ENCODE results near the gene HYI. TPM values are rescaled to one million over a fixed set of nuclear protein-coding genes. Genes with fewer than 3 reads are reported as not detected.

HYI gene
- total and polyA plus RNA-seq, 2 experiments from 2014 or later = 14.3 to 18.9 TPM

DNA sequence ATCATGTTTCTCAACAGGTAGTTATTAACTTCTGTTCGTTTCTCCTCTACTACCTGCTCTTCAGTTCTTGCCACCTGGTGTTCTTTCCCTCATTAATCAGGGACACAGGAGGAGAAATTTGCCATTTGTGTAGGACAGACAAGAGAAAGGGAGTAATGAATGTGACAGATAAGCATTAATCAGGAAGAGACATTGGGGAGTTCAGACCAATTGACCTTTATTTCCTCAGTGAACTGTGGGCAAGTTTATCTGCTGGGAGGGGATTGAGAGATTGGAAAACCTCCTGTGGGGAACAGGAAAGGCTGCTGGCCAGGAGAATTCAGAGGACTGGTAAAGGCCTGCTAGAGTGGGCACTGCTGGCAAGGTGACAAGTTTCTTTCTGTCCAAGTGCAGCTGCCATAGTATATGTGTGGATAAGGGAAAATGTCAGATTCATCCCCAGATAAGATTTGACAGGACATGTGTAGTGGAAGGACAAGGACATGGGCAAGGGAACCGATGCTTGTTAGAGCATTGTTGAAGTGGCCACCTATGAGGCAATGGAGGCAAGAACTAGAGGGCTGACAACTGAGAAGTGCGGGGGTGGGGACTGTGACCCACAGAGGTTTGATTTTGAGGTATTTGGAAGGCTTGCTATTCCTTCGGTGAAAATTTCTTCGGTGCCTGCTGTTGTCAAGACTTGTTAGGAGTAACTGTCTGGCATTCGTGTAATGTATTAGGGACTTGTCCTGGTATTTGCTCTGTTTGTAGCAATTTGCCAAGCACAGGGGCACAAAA is 51.5 kb downstream of the HYI start (continued):
- TF ChIP-seq, protein P1, sequence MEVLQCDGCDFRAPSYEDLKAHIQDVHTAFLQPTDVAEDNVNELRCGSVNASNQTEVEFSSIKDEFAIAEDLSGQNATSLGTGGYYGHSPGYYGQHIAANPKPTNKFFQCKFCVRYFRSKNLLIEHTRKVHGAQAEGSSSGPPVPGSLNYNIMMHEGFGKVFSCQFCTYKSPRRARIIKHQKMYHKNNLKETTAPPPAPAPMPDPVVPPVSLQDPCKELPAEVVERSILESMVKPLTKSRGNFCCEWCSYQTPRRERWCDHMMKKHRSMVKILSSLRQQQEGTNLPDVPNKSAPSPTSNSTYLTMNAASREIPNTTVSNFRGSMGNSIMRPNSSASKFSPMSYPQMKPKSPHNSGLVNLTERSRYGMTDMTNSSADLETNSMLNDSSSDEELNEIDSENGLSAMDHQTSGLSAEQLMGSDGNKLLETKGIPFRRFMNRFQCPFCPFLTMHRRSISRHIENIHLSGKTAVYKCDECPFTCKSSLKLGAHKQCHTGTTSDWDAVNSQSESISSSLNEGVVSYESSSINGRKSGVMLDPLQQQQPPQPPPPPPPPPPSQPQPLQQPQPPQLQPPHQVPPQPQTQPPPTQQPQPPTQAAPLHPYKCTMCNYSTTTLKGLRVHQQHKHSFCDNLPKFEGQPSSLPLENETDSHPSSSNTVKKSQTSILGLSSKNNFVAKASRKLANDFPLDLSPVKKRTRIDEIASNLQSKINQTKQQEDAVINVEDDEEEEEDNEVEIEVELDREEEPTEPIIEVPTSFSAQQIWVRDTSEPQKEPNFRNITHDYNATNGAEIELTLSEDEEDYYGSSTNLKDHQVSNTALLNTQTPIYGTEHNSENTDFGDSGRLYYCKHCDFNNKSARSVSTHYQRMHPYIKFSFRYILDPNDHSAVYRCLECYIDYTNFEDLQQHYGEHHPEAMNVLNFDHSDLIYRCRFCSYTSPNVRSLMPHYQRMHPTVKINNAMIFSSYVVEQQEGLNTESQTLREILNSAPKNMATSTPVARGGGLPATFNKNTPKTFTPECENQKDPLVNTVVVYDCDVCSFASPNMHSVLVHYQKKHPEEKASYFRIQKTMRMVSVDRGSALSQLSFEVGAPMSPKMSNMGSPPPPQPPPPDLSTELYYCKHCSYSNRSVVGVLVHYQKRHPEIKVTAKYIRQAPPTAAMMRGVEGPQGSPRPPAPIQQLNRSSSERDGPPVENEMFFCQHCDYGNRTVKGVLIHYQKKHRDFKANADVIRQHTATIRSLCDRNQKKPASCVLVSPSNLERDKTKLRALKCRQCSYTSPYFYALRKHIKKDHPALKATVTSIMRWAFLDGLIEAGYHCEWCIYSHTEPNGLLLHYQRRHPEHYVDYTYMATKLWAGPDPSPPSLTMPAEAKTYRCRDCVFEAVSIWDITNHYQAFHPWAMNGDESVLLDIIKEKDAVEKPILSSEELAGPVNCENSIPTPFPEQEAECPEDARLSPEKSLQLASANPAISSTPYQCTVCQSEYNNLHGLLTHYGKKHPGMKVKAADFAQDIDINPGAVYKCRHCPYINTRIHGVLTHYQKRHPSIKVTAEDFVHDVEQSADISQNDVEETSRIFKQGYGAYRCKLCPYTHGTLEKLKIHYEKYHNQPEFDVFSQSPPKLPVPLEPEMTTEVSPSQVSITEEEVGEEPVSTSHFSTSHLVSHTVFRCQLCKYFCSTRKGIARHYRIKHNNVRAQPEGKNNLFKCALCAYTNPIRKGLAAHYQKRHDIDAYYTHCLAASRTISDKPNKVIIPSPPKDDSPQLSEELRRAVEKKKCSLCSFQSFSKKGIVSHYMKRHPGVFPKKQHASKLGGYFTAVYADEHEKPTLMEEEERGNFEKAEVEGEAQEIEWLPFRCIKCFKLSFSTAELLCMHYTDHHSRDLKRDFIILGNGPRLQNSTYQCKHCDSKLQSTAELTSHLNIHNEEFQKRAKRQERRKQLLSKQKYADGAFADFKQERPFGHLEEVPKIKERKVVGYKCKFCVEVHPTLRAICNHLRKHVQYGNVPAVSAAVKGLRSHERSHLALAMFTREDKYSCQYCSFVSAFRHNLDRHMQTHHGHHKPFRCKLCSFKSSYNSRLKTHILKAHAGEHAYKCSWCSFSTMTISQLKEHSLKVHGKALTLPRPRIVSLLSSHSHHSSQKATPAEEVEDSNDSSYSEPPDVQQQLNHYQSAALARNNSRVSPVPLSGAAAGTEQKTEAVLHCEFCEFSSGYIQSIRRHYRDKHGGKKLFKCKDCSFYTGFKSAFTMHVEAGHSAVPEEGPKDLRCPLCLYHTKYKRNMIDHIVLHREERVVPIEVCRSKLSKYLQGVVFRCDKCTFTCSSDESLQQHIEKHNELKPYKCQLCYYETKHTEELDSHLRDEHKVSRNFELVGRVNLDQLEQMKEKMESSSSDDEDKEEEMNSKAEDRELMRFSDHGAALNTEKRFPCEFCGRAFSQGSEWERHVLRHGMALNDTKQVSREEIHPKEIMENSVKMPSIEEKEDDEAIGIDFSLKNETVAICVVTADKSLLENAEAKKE (CRISPR knock-in tag; IDR thresholded peaks at IDR 0.05) = no peak
- TF ChIP-seq EZH2phosphoT487 (IDR thresholded peaks at IDR 0.05; ENCODE audit: unreplicated experiment) = no peak
- TF ChIP-seq, protein P2, sequence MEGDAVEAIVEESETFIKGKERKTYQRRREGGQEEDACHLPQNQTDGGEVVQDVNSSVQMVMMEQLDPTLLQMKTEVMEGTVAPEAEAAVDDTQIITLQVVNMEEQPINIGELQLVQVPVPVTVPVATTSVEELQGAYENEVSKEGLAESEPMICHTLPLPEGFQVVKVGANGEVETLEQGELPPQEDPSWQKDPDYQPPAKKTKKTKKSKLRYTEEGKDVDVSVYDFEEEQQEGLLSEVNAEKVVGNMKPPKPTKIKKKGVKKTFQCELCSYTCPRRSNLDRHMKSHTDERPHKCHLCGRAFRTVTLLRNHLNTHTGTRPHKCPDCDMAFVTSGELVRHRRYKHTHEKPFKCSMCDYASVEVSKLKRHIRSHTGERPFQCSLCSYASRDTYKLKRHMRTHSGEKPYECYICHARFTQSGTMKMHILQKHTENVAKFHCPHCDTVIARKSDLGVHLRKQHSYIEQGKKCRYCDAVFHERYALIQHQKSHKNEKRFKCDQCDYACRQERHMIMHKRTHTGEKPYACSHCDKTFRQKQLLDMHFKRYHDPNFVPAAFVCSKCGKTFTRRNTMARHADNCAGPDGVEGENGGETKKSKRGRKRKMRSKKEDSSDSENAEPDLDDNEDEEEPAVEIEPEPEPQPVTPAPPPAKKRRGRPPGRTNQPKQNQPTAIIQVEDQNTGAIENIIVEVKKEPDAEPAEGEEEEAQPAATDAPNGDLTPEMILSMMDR (conservative IDR thresholded peaks at IDR 0.05; ENCODE audit: low read depth in 2 of 2) = no peak
- TF ChIP-seq, protein P3, sequence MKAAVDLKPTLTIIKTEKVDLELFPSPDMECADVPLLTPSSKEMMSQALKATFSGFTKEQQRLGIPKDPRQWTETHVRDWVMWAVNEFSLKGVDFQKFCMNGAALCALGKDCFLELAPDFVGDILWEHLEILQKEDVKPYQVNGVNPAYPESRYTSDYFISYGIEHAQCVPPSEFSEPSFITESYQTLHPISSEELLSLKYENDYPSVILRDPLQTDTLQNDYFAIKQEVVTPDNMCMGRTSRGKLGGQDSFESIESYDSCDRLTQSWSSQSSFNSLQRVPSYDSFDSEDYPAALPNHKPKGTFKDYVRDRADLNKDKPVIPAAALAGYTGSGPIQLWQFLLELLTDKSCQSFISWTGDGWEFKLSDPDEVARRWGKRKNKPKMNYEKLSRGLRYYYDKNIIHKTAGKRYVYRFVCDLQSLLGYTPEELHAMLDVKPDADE (IDR thresholded peaks at IDR 0.05) = no peak

Small RNA genes lying within 50 kb of the gene (microRNA-seq; reads per million reads assigned to microRNA genes)
- gene MIR6735 = not detected

Small RNA genes lying within 50 kb of the gene (small RNA-seq; reads per million reads assigned to genes)
- not detected for gene MIR6735 (ENCODE audit: low replicate concordance)

Other genes starting within 250 kb of the HYI start
- gene TMEM125, start 183.9 kb downstream of the HYI start, total RNA-seq (2014; rRNA removed; shearing (Covaris generic)) = 31.4 and 39.3 TPM in 2 replicates
- gene TMEM125, start 183.9 kb downstream of the HYI start, polyA plus RNA-seq (2016; fragmentation: Nextera tagmentation; extraction: Ambion mirVana) = 16.2 and 16.8 TPM in 2 replicates
- gene C1orf210, start 168.3 kb downstream of the HYI start, total RNA-seq (2014; rRNA removed; shearing (Covaris generic)) = 13.5 and 17.1 TPM in 2 replicates
- gene C1orf210, start 168.3 kb downstream of the HYI start, polyA plus RNA-seq (2016; fragmentation: Nextera tagmentation; extraction: Ambion mirVana) = 9.3 and 10.3 TPM in 2 replicates
- gene TIE1, start 152.9 kb downstream of the HYI start, total RNA-seq (2014; rRNA removed; shearing (Covaris generic)) = 1.5 and 2.3 TPM in 2 replicates
- gene TIE1, start 152.9 kb downstream of the HYI start, polyA plus RNA-seq (2016; fragmentation: Nextera tagmentation; extraction: Ambion mirVana) = 0.37 TPM in 2 replicates
- not detected in 2 replicates for gene MPL, start 116.1 kb downstream of the HYI start, total RNA-seq (2014; rRNA removed; shearing (Covaris generic))
- 0.54 TPM in 1 of 2 replicates, not detected in the other for gene MPL, start 116.1 kb downstream of the HYI start, polyA plus RNA-seq (2016; fragmentation: Nextera tagmentation; extraction: Ambion mirVana)
- gene CDC20, start 95.0 kb downstream of the HYI start, total RNA-seq (2014; rRNA removed; shearing (Covaris generic)) = 244 and 252 TPM in 2 replicates
- gene CDC20, start 95.0 kb downstream of the HYI start, polyA plus RNA-seq (2016; fragmentation: Nextera tagmentation; extraction: Ambion mirVana) = 207 and 226 TPM in 2 replicates
- gene ELOVL1, start 85.9 kb downstream of the HYI start, total RNA-seq (2014; rRNA removed; shearing (Covaris generic)) = 15.7 and 16.7 TPM in 2 replicates
- 23.0 and 23.3 TPM in 2 replicates for gene ELOVL1, start 85.9 kb downstream of the HYI start, polyA plus RNA-seq (2016; fragmentation: Nextera tagmentation; extraction: Ambion mirVana)
- 16.6 and 17.6 TPM in 2 replicates for gene MED8, start 64.1 kb downstream of the HYI start, total RNA-seq (2014; rRNA removed; shearing (Covaris generic))
- gene MED8, start 64.1 kb downstream of the HYI start, polyA plus RNA-seq (2016; fragmentation: Nextera tagmentation; extraction: Ambion mirVana) = 23.6 and 25.7 TPM in 2 replicates
- 11.8 and 16.1 TPM in 2 replicates for gene SZT2, start 64.0 kb downstream of the HYI start, total RNA-seq (2014; rRNA removed; shearing (Covaris generic))
- 3.8 and 4.1 TPM in 2 replicates for gene SZT2, start 64.0 kb downstream of the HYI start, polyA plus RNA-seq (2016; fragmentation: Nextera tagmentation; extraction: Ambion mirVana)
- 154 and 173 TPM in 2 replicates for gene PTPRF, start 77.0 kb upstream of the HYI start, total RNA-seq (2014; rRNA removed; shearing (Covaris generic))
- gene PTPRF, start 77.0 kb upstream of the HYI start, polyA plus RNA-seq (2016; fragmentation: Nextera tagmentation; extraction: Ambion mirVana) = 48.7 and 52.4 TPM in 2 replicates
- gene KDM4A, start 196.2 kb upstream of the HYI start, total RNA-seq (2014; rRNA removed; shearing (Covaris generic)) = 97.7 and 106 TPM in 2 replicates
- 47.7 and 52.2 TPM in 2 replicates for gene KDM4A, start 196.2 kb upstream of the HYI start, polyA plus RNA-seq (2016; fragmentation: Nextera tagmentation; extraction: Ambion mirVana)